ENCODE measurements around the gene NAT8L.

Gene NAT8L

DNA sequence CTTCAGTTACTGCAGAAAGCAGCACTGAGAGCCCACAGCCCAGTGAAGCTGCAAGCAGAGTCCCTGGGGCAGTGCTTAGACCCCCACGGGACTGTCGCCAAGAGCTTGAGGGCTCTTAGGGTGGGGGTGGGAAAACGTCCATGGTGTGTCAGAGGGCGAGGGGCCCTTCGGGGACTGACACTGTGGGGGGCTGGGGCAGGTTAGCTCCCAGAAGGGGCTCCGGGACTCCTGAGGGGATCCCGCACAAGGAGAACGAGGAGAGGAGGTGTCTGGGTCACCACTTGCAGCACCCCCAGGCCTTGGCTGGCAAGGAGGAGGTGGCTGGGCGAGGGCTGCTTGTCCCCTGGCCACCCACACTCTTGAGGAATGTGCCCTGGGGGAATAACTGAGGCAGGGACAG lies 20.8 kb downstream of the NAT8L start:
- Histone ChIP-seq H3K36me3 (ENCODE audit: control insufficient read depth, insufficient read depth, low read length) (no peaks in the 10 kb centered on the region), H3K9me3 (ENCODE audit: control insufficient read depth, insufficient read depth, low read length) (no peaks in the 10 kb centered on the region), H3K4me3 (ENCODE audit: low read depth, low read length) (no peak overlapping the region), H3K27ac (ENCODE audit: low read depth, low read length) (no peak overlapping the region), H3K9ac (ENCODE audit: low read depth, low read length) (no peak overlapping the region), H3K27me3 (ENCODE audit: control insufficient read depth, insufficient read depth, low read length) (no peaks in the 10 kb centered on the region), H3K4me1 (ENCODE audit: control insufficient read depth, insufficient read depth, low read length) (no peaks in the 10 kb centered on the region)

DNA sequence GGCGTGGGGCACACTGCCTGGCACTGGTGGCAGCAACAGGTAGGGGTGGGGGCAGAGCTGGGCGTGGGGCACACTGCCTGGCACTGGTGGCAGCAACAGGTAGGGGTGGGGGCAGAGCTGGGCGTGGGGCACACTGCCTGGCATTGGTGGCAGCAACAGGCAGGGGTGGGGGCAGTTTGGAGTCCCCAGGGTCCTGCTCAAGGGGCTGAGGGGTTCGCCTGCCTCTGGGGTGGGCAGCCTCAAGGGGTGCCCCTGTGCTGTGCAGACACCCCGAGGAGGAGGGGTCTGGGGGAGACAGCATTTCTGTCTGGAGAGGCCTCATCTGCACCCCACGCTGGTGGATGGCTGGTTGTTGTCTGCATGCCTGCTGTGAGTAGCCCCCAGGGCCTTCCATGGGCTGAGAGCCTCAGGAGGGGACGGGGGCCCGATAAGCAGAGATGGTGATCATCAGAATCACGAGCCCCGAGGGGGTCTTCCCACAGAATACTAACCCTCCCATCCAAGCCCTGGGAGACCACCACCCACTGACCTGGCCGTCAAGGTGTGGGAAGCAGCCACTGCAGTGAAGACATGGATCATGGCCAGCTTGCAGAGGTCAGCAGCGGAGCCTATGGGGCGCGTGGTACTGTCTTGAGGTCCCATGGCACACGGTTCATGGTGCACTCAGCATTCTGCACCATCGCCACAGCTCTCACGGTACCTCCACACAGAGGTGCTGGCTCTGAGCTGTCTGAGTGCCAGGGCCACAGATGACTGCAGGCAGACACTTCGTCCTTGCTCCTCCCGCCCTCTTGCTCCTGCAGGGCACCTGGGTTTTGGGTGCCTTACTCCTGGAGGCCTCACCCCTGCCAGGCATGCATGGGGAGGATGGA lies 21.5 kb downstream of the NAT8L start:
- no peaks in the 10 kb centered on the region for H3K27me3 ChIP-seq (ENCODE audit: control insufficient read depth, insufficient read depth, low read length)
- H3K4me3 ChIP-seq (ENCODE audit: low read depth, low read length) = no peak overlapping the region
- no peaks in the 10 kb centered on the region for H3K4me1 ChIP-seq (ENCODE audit: control insufficient read depth, insufficient read depth, low read length)
- H3K9ac ChIP-seq (ENCODE audit: low read depth, low read length) = no peak overlapping the region
- H3K27ac ChIP-seq (ENCODE audit: low read depth, low read length) = no peak overlapping the region
- no peaks in the 10 kb centered on the region for H3K36me3 ChIP-seq (ENCODE audit: control insufficient read depth, insufficient read depth, low read length)
- H3K9me3 ChIP-seq (ENCODE audit: control insufficient read depth, insufficient read depth, low read length) = no peaks in the 10 kb centered on the region

- H3K4me1 ChIP-seq (ENCODE audit: control insufficient read depth, insufficient read depth, low read length) = no peaks in the 10 kb centered on the region
These were observed 22.4 kb downstream of the NAT8L start for GRCh38 chr4:2081540-2081939.

GRCh38 chr4:2082118-2082517 lies 23.0 kb downstream of the NAT8L start:
- Histone ChIP-seq H3K27me3 (ENCODE audit: control insufficient read depth, insufficient read depth, low read length) (no peaks in the 10 kb centered on the region), H3K9me3 (ENCODE audit: control insufficient read depth, insufficient read depth, low read length) (no peaks in the 10 kb centered on the region), H3K4me3 (ENCODE audit: low read depth, low read length) (no peak overlapping the region), H3K9ac (ENCODE audit: low read depth, low read length) (no peak overlapping the region), H3K36me3 (ENCODE audit: control insufficient read depth, insufficient read depth, low read length) (no peaks in the 10 kb centered on the region), H3K4me1 (ENCODE audit: control insufficient read depth, insufficient read depth, low read length) (no peaks in the 10 kb centered on the region), H3K27ac (ENCODE audit: low read depth, low read length) (no peak overlapping the region)

More at GRCh38 chr4:2081540-2081939, 22.4 kb downstream of the NAT8L start:
- Histone ChIP-seq H3K9me3 (ENCODE audit: control insufficient read depth, insufficient read depth, low read length) (no peaks in the 10 kb centered on the region), H3K36me3 (ENCODE audit: control insufficient read depth, insufficient read depth, low read length) (no peaks in the 10 kb centered on the region), H3K4me3 (ENCODE audit: low read depth, low read length) (no peak overlapping the region), H3K27me3 (ENCODE audit: control insufficient read depth, insufficient read depth, low read length) (no peaks in the 10 kb centered on the region), H3K9ac (ENCODE audit: low read depth, low read length) (no peak overlapping the region), H3K27ac (ENCODE audit: low read depth, low read length) (no peak overlapping the region)

DNA sequence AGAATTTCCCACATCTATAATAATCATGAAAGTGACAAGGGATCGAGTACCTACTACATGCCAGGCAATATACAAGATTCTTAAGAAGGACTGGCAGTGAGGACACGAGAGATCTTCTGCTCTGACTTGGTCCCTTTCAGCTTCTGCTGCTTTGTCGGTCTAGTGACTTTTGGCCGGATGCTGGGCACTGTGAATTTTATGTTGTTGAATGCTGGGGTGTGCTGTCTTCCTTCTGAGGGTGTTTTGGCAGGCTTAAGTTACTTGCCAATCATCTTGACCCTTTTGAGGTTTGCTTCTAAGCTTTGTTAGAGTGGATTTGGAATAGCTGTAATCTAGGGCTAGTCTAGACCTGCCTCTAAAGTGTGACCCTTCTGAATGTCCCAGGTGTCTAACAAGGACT lies 23.5 kb downstream of the NAT8L start:
- H3K9ac ChIP-seq (ENCODE audit: low read depth, low read length) = no peak overlapping the region
- no peaks in the 10 kb centered on the region for H3K27me3 ChIP-seq (ENCODE audit: control insufficient read depth, insufficient read depth, low read length)
- no peak overlapping the region for H3K4me3 ChIP-seq (ENCODE audit: low read depth, low read length)

DNA sequence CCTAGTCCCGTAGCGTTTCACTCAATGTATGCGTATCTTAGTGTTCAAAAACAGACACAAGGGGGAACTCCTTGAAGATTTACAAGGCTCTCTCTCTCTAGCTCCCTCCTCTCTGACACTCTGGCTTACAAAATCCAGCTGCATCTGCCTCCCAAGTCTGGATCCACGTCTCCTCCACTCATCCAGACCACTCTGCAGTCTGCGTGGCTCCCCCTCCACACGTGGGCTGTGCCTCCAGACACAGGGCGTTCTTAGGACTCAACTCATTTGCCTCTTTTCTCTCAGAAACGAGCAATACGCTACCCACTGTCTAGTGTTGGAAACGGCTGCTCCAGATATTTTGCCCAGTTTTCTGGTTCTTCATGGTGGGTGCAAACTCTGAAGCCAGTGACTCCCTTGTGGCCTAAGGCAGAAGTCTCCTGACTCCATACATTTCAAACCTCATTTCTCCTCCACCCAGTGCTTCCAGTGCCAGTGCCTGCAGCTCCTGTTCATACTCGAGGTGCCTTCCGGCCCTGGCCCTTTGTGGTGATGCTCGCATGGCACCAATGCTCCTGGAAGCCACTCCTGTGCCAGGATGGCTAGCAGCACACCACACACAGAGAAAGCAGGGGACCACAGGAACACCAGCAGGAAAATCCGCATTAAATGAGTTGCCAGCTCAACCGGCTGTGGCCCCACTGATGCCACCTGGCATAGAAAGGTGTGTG lies 24.1 kb downstream of the NAT8L start:
- Histone ChIP-seq H3K27me3 (ENCODE audit: control insufficient read depth, insufficient read depth, low read length) (no peaks in the 10 kb centered on the region), H3K4me3 (ENCODE audit: low read depth, low read length) (no peak overlapping the region), H3K27ac (ENCODE audit: low read depth, low read length) (no peak overlapping the region), H3K36me3 (ENCODE audit: control insufficient read depth, insufficient read depth, low read length) (no peaks in the 10 kb centered on the region), H3K9me3 (ENCODE audit: control insufficient read depth, insufficient read depth, low read length) (no peaks in the 10 kb centered on the region), H3K9ac (ENCODE audit: low read depth, low read length) (no peak overlapping the region), H3K4me1 (ENCODE audit: control insufficient read depth, insufficient read depth, low read length) (no peaks in the 10 kb centered on the region)

More for the DNA sequence above, 23.5 kb downstream of the NAT8L start:
- Histone ChIP-seq H3K27ac (ENCODE audit: low read depth, low read length) (no peak overlapping the region), H3K4me1 (ENCODE audit: control insufficient read depth, insufficient read depth, low read length) (no peaks in the 10 kb centered on the region), H3K36me3 (ENCODE audit: control insufficient read depth, insufficient read depth, low read length) (no peaks in the 10 kb centered on the region), H3K9me3 (ENCODE audit: control insufficient read depth, insufficient read depth, low read length) (no peaks in the 10 kb centered on the region)

DNA sequence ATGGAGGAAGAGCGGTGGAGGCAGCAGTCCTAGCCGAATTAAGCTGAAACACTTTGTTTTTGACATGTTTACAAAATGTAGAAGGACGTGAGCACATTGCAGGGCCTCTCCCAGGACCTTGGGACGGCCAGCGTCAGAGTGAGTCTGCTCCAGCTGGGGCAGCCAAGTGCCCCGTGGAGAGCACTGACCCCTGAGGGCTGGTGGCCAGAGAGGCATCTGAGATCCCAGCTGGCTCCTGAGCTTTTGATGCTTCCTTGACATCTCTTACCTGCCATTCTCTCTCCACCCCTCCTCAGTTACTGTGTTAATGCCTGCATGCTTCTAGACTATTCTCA lies 24.7 kb downstream of the NAT8L start:
- Histone ChIP-seq H3K9ac (ENCODE audit: low read depth, low read length) (no peak overlapping the region), H3K9me3 (ENCODE audit: control insufficient read depth, insufficient read depth, low read length) (no peaks in the 10 kb centered on the region), H3K36me3 (ENCODE audit: control insufficient read depth, insufficient read depth, low read length) (no peaks in the 10 kb centered on the region), H3K4me1 (ENCODE audit: control insufficient read depth, insufficient read depth, low read length) (no peaks in the 10 kb centered on the region), H3K27me3 (ENCODE audit: control insufficient read depth, insufficient read depth, low read length) (no peaks in the 10 kb centered on the region), H3K4me3 (ENCODE audit: low read depth, low read length) (no peak overlapping the region), H3K27ac (ENCODE audit: low read depth, low read length) (no peak overlapping the region)

GRCh38 chr4:2084316-2084715 lies 25.2 kb downstream of the NAT8L start:
- H3K27ac ChIP-seq (ENCODE audit: low read depth, low read length) = no peak overlapping the region

GRCh38 chr4:2085496-2085901 lies 26.4 kb downstream of the NAT8L start:
- no peaks in the 10 kb centered on the region for H3K36me3 ChIP-seq (ENCODE audit: control insufficient read depth, insufficient read depth, low read length)
- no peak overlapping the region for H3K4me3 ChIP-seq (ENCODE audit: low read depth, low read length)
- no peaks in the 10 kb centered on the region for H3K9me3 ChIP-seq (ENCODE audit: control insufficient read depth, insufficient read depth, low read length)
- no peaks in the 10 kb centered on the region for H3K27me3 ChIP-seq (ENCODE audit: control insufficient read depth, insufficient read depth, low read length)
- H3K9ac ChIP-seq (ENCODE audit: low read depth, low read length) = no peak overlapping the region
- no peaks in the 10 kb centered on the region for H3K4me1 ChIP-seq (ENCODE audit: control insufficient read depth, insufficient read depth, low read length)
- H3K27ac ChIP-seq (ENCODE audit: low read depth, low read length) = no peak overlapping the region

More at GRCh38 chr4:2084316-2084715, 25.2 kb downstream of the NAT8L start:
- H3K4me1 ChIP-seq (ENCODE audit: control insufficient read depth, insufficient read depth, low read length) = no peaks in the 10 kb centered on the region
- no peaks in the 10 kb centered on the region for H3K9me3 ChIP-seq (ENCODE audit: control insufficient read depth, insufficient read depth, low read length)
- no peaks in the 10 kb centered on the region for H3K36me3 ChIP-seq (ENCODE audit: control insufficient read depth, insufficient read depth, low read length)
- no peak overlapping the region for H3K4me3 ChIP-seq (ENCODE audit: low read depth, low read length)
- no peak overlapping the region for H3K9ac ChIP-seq (ENCODE audit: low read depth, low read length)
- no peaks in the 10 kb centered on the region for H3K27me3 ChIP-seq (ENCODE audit: control insufficient read depth, insufficient read depth, low read length)

- no peaks in the 10 kb centered on the region for H3K27me3 ChIP-seq (ENCODE audit: control insufficient read depth, insufficient read depth, low read length)
- H3K9me3 ChIP-seq (ENCODE audit: control insufficient read depth, insufficient read depth, low read length) = no peaks in the 10 kb centered on the region
- no peaks in the 10 kb centered on the region for H3K4me1 ChIP-seq (ENCODE audit: control insufficient read depth, insufficient read depth, low read length)
- H3K4me3 ChIP-seq (ENCODE audit: low read depth, low read length) = no peak overlapping the region
- no peaks in the 10 kb centered on the region for H3K36me3 ChIP-seq (ENCODE audit: control insufficient read depth, insufficient read depth, low read length)
- no peak overlapping the region for H3K9ac ChIP-seq (ENCODE audit: low read depth, low read length)
- H3K27ac ChIP-seq (ENCODE audit: low read depth, low read length) = no peak overlapping the region
These were observed 28.0 kb downstream of the NAT8L start for GRCh38 chr4:2087170-2087569.

DNA sequence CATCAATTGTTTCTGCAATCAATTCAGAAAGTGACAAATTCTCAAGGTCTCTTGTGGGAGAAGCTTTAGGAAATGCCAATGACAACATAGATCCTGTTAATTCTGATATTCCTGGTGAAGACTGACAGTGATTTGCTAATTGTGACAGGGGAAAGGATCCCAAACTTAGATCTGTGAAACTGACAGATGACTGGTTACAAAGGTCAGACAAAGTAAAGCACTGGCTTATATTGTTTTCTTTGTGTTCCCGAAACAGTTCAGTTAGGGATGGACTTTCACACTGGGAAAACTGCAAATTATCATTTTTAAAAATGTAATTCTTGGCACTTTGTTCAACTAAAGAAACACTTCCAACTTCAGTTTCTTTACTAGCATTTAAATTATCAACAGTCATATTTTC lies 30.1 kb downstream of the NAT8L start:
- Histone ChIP-seq H3K4me1 (ENCODE audit: control insufficient read depth, insufficient read depth, low read length) (no peaks in the 10 kb centered on the region), H3K27ac (ENCODE audit: low read depth, low read length) (no peak overlapping the region), H3K27me3 (ENCODE audit: control insufficient read depth, insufficient read depth, low read length) (no peaks in the 10 kb centered on the region), H3K4me3 (ENCODE audit: low read depth, low read length) (no peak overlapping the region), H3K36me3 (ENCODE audit: control insufficient read depth, insufficient read depth, low read length) (no peaks in the 10 kb centered on the region), H3K9me3 (ENCODE audit: control insufficient read depth, insufficient read depth, low read length) (no peaks in the 10 kb centered on the region), H3K9ac (ENCODE audit: low read depth, low read length) (no peak overlapping the region)
